SKM-1 treated with dmso at 0.1 percent for 144 hours (cell line): ENCODE data around the gene TOPORS.
A peak's percentile ranks its signal among the peaks of the same experiment; 100 is the strongest.
"Not testable (repeated sequence)": the region's sequence is repeated elsewhere in the genome, so short reads cannot be mapped to it uniquely, and the experiment has no call there.

ENCODE experiments used
- DNase-seq: peaks from one replicate; lab custom pipeline; 2025; ENCODE audit not compliant: unreplicated experiment; lab: John Stamatoyannopoulos, UW

Gene TOPORS

GRCh38 chr9:32566770-32567169 is 14.4 kb upstream of the TOPORS start:
- DNase-seq: no peak

DNA sequence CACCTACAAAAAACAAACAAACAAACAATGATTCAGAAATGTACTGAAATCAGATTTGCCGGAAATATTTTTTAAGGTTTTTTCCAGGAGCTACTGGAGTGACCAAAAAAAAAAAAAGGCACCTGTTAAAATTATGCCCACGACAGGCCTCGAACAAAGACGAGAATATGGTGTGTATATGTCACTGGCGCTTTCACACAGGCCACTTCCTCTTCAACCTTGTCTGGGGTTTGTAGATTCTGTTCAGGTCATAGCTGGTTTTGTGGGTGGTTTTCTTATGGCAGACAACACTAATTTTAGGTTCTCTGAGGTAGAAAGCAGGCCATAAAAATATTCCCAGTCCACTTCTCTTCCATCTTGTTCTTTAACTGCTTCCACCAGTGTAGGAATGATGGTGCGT is 13.6 kb upstream of the TOPORS start:
- DNase-seq: no peak

GRCh38 chr9:32558408-32558934 is 6.1 kb upstream of the TOPORS start:
- no peak for DNase-seq

GRCh38 chr9:32554591-32554990 is 2.2 kb upstream of the TOPORS start:
- DNase-seq: no peak

- no peak for DNase-seq
Observed at GRCh38 chr9:32554107-32554506, 1.7 kb upstream of the TOPORS start.

- DNase-seq: peak; percentile 36
Observed at GRCh38 chr9:32551276-32552051, 922 bp downstream of the TOPORS start.

GRCh38 chr9:32550562-32551275 is 1.7 kb downstream of the TOPORS start:
- DNase-seq: peak; percentile 48

GRCh38 chr9:32550150-32550561 is 2.2 kb downstream of the TOPORS start:
- DNase-seq: no peak

GRCh38 chr9:32548213-32548612 is 4.2 kb downstream of the TOPORS start:
- DNase-seq: not testable (repeated sequence)

DNA sequence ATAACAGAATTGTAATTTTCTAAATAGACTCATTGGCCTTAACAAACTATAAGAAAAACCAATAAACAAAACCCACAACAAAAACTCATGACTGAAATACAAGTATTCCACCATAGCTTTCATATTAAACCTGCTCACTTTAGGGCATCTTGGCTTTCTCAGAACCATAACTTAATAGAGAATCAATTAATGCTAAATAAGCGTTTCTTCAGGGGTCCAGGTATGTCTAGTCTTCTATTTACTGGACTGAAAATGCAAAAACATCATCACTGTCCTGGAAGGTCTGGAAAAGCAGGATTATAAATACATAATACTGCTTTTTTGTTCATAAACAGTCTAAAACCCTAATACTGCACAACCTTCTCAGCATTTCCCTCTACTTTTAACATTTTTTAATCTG is 6.5 kb downstream of the TOPORS start:
- no peak for DNase-seq

DNA sequence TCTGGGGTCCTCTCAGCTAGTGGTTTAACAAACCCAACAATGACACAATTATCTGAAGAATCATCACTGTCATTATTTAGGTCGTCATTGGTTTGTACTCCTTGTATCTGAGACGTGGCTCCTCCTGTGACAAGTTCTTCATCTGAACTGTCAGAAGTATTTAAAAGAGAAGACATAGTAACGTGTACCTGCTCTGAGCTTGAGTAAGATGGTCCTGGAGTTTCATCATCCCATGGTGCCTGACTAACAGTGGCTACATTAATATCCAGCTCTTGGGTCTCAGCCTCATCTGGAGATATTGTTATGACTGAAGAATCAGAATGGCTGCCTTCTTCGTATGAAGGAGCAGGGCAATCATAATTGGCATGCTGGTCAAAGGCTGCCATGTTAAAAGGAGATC is 9.3 kb downstream of the TOPORS start:
- no peak for DNase-seq

DNA sequence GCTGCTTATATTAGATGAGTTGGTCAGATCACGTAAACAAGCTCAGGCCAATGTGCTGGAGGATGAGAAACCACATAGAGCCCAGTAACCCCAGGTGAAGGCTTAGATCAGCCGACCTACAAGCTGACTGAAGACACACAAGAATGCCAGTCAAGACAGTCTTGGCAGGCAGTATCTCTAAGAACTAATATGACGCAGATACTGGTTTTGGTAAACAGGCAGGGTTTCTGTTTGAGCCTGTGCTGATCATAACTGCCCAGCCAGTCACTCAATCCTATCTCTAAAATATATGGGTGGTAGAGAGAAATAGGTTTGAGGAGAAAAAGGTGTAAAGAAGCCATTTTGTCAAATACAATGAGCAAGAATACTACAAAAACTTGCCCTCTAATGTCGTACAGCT is 18.6 kb downstream of the TOPORS start:
- DNase-seq: no peak

DNA sequence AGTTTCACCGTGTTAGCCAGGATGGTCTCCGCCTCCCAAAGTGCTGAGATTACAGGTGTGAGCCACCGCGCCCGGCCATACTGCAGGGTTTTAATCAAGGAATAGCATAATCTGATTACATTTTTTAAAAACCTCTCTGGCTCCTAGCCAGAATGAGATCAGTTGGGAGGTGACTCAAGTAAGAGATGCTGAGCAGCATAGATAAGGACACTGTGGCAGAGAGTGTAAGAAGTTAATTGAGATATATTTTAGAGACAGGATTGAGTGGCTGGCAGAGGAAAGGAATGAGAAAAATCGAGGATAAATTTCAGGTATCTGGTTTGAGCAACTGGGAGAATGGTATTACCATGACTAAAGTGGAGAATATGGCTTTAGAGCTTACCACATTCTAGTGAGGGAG is 19.1 kb downstream of the TOPORS start:
- DNase-seq: no peak

GRCh38 chr9:32526707-32527048 is 25.7 kb downstream of the TOPORS start:
- no peak for DNase-seq

DNA sequence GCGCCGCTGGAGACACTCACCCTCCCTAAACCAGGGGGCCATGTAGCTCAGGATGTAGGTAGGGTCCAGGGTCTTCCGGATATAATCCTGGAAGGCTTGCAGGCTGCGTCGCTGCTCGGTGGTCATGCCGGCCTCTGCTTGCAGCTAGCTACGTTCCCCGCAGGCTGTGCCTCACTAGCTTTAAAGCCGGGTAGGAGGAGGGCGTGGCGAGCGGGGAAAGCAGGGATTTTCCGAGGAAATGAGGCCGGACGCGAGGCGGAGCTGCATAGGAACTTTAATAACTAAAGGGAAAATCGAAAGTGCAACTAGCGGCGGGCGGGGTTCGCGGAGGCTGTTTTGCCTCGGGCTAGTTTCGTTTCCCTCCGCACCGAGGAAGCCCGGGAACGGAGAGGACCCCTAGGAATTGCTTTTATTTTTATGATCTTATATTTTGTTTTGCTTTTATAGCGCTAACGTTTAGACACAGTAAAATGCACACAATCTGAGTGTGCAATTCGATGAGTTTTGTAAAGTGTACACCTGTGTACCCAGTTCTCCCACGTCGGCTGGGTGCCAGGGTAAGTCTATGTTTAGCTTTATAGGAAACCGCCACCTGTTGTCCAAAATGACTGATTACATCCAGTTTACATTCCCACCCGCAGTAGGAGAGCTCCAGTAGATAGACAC is 26.2 kb downstream of the TOPORS start, which contains the start of gene RIGI:
RIGI (minus strand) TSS at position 156 of the 666 bp plus-strand sequence; CDS start at position 126, 30 bp downstream.
- peak; percentile 75 for DNase-seq

DNA sequence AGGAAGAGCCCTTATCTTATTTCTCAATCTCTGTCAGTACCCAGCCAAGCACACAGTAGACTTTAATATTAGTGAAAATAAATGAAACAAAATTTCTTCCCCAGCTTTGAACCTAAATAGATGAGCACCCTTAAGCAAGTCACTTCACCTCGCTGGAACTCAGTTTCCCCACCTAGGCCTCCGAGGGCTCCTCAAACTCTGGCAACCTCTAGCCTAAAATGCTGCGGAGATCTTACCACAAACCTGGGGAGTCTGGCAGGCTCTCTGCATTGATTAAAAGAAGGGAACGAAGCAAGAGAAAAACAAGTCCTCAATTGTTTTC is 26.7 kb downstream of the TOPORS start:
- no peak for DNase-seq

- DNase-seq: peak; percentile 33
Observed at GRCh38 chr9:32524892-32525708, 27.3 kb downstream of the TOPORS start.

DNA sequence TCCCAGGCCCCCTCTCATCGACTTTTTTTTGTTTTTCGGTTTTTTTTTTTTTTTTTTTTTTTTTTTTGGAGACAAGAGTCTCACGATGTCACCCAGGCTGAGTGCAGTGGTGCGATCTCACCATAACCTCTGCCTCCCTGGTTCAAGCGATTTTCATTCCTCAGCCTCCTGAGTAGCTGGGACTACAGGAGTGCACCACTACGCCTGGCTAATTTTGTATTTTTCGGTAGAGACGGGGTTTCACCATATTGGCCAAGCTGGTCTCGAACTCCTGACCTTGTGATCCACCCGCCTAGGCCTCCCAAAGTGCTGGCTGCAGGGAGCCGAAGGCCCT is 27.9 kb downstream of the TOPORS start:
- DNase-seq: not testable (repeated sequence)

GRCh38 chr9:32523910-32524309 is 28.5 kb downstream of the TOPORS start:
- DNase-seq: no peak

DNA sequence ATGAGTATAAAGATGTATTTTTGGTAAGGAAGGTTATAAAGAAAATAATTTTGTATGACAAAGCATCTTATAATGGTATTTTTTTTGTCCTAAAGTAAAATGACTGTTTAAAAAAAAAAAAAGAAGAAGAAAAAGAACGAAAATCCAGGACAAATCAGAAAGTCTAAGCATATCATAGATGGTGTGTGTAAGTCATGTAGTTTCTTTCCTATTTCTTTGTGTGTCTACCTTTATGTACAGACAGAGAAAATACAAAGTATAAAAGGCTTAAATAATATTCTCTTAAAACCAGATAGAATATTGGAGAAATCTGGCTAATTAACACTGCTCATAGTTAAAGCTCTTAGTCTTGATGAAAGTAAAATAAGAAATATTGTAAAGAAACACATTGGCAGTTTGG is 34.1 kb downstream of the TOPORS start:
- no peak for DNase-seq

DNA sequence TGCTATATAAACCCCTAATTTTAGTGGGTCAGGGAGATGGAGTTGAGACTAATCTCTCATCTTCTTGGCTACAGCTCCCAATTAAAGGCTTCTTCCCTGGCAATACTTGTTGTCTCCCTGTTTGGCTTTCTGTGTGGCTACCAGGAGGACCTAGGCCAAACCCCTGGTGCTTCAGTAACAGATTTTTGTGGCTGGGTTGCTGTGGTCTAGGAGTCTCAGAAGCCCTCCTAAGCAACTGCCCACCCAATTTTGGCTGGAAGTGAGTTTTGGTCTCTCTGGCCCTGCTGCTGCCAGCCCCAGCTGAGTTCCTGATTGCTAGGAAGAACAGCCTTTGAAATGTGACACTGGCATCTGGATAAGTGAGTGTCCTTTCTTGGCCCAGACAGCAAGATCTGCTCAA is 36.1 kb downstream of the TOPORS start:
- DNase-seq: no peak
